K562 (cell line): ENCODE data around the gene HIPK2. TPM values are rescaled to one million over a fixed set of nuclear protein-coding genes. Genes with fewer than 3 reads are reported as not detected.

Experiments
- ARID3A ChIP-seq: IDR thresholded peaks from 2 replicates; pipeline ENCODE4 v1.6.1; 2012; ENCODE audit warnings: low read depth, low read length, improper control_type of control experiment, borderline replicate concordance
- CBFA2T2 ChIP-seq: fragments of 450-650 bp; conservative IDR thresholded peaks from 2 replicates; pipeline ENCODE4 v1.6.1; 2017; ENCODE audit warnings: mild to moderate bottlenecking
- CTCFL ChIP-seq: IDR thresholded peaks from 2 replicates; pipeline ENCODE4 v1.6.1; 2011; ENCODE audit warnings: borderline replicate concordance, low read depth, mild to moderate bottlenecking, moderate library complexity, low read length; ENCODE audit not compliant: insufficient read depth, poor library complexity, severe bottlenecking
- HLTF ChIP-seq: fragments of 450-650 bp; IDR thresholded peaks from 2 replicates; pipeline ENCODE4 v1.6.1; 2016
- HNRNPH1 ChIP-seq: fragments of 200-400 bp; formaldehyde crosslinking; optimal IDR thresholded peaks from 2 replicates; pipeline ENCODE3; 2017; ENCODE audit warnings: low read depth, mild to moderate bottlenecking, low read length, moderate library complexity
- KAT7 ChIP-seq: sonication (generic); formaldehyde crosslinking; IDR thresholded peaks from 2 replicates; pipeline ENCODE4 v1.8.0; 2022; ENCODE audit warnings: missing genetic modification reagents, mild to moderate bottlenecking, borderline replicate concordance
- KDM1A ChIP-seq, 2 experiments: fragments of 450-650 bp; IDR thresholded peaks; 2 replicates each; pipeline ENCODE4 v1.6.1; 2016; ENCODE audit warnings: mild to moderate bottlenecking in 2 of 2
- TRIM28 ChIP-seq: fragments of 450-650 bp; IDR thresholded peaks from 2 replicates; pipeline ENCODE4 v1.6.1; 2017
- polyA plus RNA-seq, 8 experiments: library from polyadenylated mRNA; depleted of rRNA in 4 of 8; stranded (reverse) in 5 of 8; unstranded in 3 of 8; fragments of >200 nt; fragmentation: Nextera tagmentation in 2 of 8; fragmentation: Illumina TruSeq in 1 of 8; extraction: Ambion mirVana in 2 of 8; extraction: Trizol in 1 of 8; gene quantifications; 2 replicates each; pipeline versions ENCODE4 v1.2.1 to v1.2.3, GENCODE V29; 2011 to 2014; ENCODE audit warnings: inconsistent platforms in 1 of 8, missing spikeins in 1 of 8
- total RNA-seq, 7 experiments: library from RNA; depleted of rRNA in 6 of 7; stranded (reverse); fragments of >200 nt in 6 of 7; fragmentation: Illumina TruSeq in 2 of 7; extraction: Trizol in 2 of 7; gene quantifications; 2 replicates each; pipeline versions ENCODE4 v1.2.1 to v1.2.3, GENCODE V29; 2011 to 2021; ENCODE audit warnings: low replicate concordance in 1 of 7

HIPK2 gene
- total and polyA plus RNA-seq, 9 of the 15 experiments (the other 6 are each of a cell fraction or from before 2014, with no cell fraction given), result 0.69 to 19.8 (median 5.1) TPM

GRCh38 chr7:139602143-139602722 lies 175.6 kb downstream of the HIPK2 start (continued):
- TF ChIP-seq CTCFL (no peak), HNRNPH1 (no peak), HLTF (no peak), TRIM28 (no peak), KDM1A (IDR thresholded peaks at IDR 0.05) (no peak), CBFA2T2 (no peak), ARID3A (no peak), KAT7 (CRISPR knock-in tag) (no peak)
